Left renal cortex interstitium (tissue), 4 donors: ENCODE measurements around the gene OTUD6A. TPM values are rescaled to one million over a fixed set of nuclear protein-coding genes. Genes with fewer than 3 reads are reported as not detected.
A peak's percentile ranks its signal among the peaks of the same experiment; 100 is the strongest.

Experiments
- DNase-seq, 4 donors: peaks; one replicate each; pipeline ENCODE4 v3.0.0-alpha.2; 2013; ENCODE audit warnings: low read depth in 4 of 4, low spot score in 2 of 4, missing footprints in 1 of 4
- polyA plus RNA-seq, 4 donors: library from polyadenylated mRNA; unstranded; fragments of 120-200 nt; gene quantifications; one replicate each; pipeline ENCODE4 v1.2.1, GENCODE V29; 2013; ENCODE audit not compliant: insufficient read length in 4 of 4

Gene OTUD6A
- under 1 TPM in 2 of 4 donors, not detected in 2; 0.09 TPM for polyA plus RNA-seq

- no peak for DNase-seq
These were observed at the start of gene OTUD6A for GRCh38 chrX:70062076-70062475. OTUD6A (plus strand) TSS chrX:70062457; CDS start chrX:70062525, 68 bp downstream.

- DNase-seq: no peak
These were observed 49.5 kb upstream of the OTUD6A start for GRCh38 chrX:70012756-70013155.

GRCh38 chrX:70013466-70014381 is 48.5 kb upstream of the OTUD6A start:
- DNase-seq: no peak

GRCh38 chrX:70016513-70016912 is 45.7 kb upstream of the OTUD6A start:
- DNase-seq: no peak

GRCh38 chrX:70022616-70023015 is 39.6 kb upstream of the OTUD6A start:
- no peak for DNase-seq

- DNase-seq: no peak
These were observed 36.8 kb upstream of the OTUD6A start for GRCh38 chrX:70025464-70025863.

GRCh38 chrX:70026112-70026850 is 36.0 kb upstream of the OTUD6A start:
- DNase-seq: no peak

- DNase-seq: no peak
These were observed 35.4 kb upstream of the OTUD6A start for GRCh38 chrX:70026851-70027200.

GRCh38 chrX:70029863-70030262 is 32.4 kb upstream of the OTUD6A start:
- no peak for DNase-seq

- peak in 2 of 4 donors; percentile 4 to 20 for DNase-seq
These were observed 31.9 kb upstream of the OTUD6A start for GRCh38 chrX:70030301-70030767.

- DNase-seq: no peak
These were observed 29.5 kb upstream of the OTUD6A start for GRCh38 chrX:70032792-70033191.

GRCh38 chrX:70033348-70034051 is 28.8 kb upstream of the OTUD6A start:
- DNase-seq: no peak

- DNase-seq: no peak
These were observed 27.6 kb upstream of the OTUD6A start for GRCh38 chrX:70034646-70035045.

- no peak for DNase-seq
These were observed 23.7 kb upstream of the OTUD6A start for GRCh38 chrX:70038515-70038914.

GRCh38 chrX:70038951-70039350 is 23.3 kb upstream of the OTUD6A start:
- no peak for DNase-seq

- no peak for DNase-seq
These were observed 22.5 kb upstream of the OTUD6A start for GRCh38 chrX:70039758-70040157.

- no peak for DNase-seq
These were observed 20.3 kb upstream of the OTUD6A start for GRCh38 chrX:70041993-70042392.

- no peak for DNase-seq
These were observed 19.6 kb upstream of the OTUD6A start for GRCh38 chrX:70042399-70043371.

GRCh38 chrX:70043685-70044084 is 18.6 kb upstream of the OTUD6A start:
- no peak for DNase-seq
